Ishikawa (cell line): ENCODE results near the gene RAD51B.

Source experiments
- EGR1 ChIP-seq: IDR thresholded peaks from 2 replicates; pipeline ENCODE4 v1.6.1; 2012
- RAD21 ChIP-seq: IDR thresholded peaks from 2 replicates; pipeline ENCODE4 v1.6.1; 2012; ENCODE audit warnings: low read depth
- YY1 ChIP-seq: IDR thresholded peaks from 2 replicates; pipeline ENCODE4 v1.6.1; 2012; ENCODE audit warnings: low read depth
- TF ChIP-seq, protein P1 (sequence below): IDR thresholded peaks from 2 replicates; pipeline ENCODE4 v1.6.1; 2012; ENCODE audit warnings: low read depth, mild to moderate bottlenecking

DNA sequence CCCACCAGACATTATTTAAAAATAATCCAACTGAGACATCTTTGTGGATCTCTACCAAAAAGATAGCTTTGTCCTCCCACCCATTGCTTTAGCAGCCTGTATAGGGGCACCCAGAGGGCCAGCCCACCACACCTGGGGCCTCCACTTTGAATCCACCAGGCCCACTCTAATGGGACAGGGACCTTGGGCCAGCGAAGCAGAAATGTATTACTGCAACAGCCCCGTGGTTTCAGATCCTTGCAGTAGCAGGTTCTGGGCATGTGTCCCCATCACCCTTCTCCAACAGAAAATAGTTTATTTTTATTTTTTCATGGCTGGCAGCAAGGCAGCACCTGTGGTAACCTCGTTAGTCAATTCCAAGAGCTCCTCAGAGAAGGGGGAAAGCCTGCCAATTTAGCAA is 754.9 kb downstream of the RAD51B start:
- no peak for TF ChIP-seq YY1
- no peak for TF ChIP-seq RAD21
- TF ChIP-seq EGR1: no peak
- TF ChIP-seq, protein P1, sequence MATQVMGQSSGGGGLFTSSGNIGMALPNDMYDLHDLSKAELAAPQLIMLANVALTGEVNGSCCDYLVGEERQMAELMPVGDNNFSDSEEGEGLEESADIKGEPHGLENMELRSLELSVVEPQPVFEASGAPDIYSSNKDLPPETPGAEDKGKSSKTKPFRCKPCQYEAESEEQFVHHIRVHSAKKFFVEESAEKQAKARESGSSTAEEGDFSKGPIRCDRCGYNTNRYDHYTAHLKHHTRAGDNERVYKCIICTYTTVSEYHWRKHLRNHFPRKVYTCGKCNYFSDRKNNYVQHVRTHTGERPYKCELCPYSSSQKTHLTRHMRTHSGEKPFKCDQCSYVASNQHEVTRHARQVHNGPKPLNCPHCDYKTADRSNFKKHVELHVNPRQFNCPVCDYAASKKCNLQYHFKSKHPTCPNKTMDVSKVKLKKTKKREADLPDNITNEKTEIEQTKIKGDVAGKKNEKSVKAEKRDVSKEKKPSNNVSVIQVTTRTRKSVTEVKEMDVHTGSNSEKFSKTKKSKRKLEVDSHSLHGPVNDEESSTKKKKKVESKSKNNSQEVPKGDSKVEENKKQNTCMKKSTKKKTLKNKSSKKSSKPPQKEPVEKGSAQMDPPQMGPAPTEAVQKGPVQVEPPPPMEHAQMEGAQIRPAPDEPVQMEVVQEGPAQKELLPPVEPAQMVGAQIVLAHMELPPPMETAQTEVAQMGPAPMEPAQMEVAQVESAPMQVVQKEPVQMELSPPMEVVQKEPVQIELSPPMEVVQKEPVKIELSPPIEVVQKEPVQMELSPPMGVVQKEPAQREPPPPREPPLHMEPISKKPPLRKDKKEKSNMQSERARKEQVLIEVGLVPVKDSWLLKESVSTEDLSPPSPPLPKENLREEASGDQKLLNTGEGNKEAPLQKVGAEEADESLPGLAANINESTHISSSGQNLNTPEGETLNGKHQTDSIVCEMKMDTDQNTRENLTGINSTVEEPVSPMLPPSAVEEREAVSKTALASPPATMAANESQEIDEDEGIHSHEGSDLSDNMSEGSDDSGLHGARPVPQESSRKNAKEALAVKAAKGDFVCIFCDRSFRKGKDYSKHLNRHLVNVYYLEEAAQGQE: no peak
